HG02571 (cell line): ENCODE results near the gene PIK3AP1.
"Not testable (repeated sequence)": the region's sequence is repeated elsewhere in the genome, so short reads cannot be mapped to it uniquely, and the experiment has no call there.

Experiments
- ATAC-seq: cut with Tn5 transposase; IDR thresholded peaks from one replicate; pipeline ENCODE4 v1.9.1; 2021; ENCODE audit warnings: mild to moderate bottlenecking, moderate library complexity; ENCODE audit not compliant: unreplicated experiment

The PIK3AP1 gene

DNA sequence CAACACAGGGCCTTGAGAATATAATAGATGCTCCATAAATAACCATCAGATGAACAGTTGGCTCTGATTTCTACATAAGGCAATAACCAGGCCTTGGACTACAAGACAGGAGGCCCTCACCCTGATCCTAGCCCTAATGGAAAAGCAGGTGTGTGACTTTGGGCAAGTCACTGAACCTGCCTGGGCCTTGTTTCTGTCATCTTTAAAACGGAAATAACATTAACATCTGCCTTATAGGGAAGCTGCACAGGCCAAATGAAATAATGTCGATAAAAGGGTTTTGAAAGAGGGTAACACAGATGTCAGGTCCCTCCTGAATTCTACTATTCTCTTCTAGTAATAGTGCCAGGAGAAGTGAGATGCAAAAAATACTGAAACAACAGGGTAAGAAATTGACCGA is 20.7 kb downstream of the PIK3AP1 start:
- ATAC-seq: no peak

DNA sequence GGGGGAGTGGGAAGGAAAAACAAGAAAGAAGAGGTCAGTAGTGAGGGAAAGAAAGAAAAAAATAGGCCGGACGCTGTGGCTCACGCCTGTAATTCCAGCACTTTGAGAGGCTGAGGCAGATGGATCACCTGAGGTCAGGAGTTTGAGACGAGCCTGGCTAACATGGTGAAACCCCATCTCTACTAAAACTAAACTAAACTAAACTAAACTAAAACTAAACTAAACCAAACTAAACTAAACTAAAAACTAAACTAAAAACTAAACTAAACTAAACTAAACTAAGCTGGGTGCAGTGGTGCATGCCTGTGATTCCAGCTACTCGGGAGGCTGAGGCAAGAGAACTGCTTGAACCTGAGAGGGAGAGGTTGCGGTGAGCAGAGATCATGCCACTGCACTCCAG is 22.0 kb downstream of the PIK3AP1 start:
- ATAC-seq: not testable (repeated sequence)

DNA sequence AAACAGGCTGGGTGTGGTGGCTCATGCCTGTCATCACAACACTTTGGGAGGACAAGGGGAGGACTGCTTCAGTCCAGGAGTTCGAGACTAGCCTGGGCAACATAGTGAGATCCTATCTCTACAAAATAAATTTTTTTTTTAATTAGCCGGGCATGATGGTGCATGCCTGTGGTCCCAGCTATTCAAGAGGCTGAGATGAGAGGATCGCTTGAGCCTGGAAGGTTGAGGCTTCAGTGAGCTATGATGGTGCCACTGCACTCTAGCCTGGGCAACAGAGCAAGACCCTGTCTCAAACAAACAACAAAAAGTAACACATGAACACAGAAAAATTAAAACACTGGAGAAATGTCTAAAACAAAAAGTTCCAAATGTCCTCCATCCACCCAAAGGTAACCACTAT is 22.9 kb downstream of the PIK3AP1 start:
- no peak for ATAC-seq

DNA sequence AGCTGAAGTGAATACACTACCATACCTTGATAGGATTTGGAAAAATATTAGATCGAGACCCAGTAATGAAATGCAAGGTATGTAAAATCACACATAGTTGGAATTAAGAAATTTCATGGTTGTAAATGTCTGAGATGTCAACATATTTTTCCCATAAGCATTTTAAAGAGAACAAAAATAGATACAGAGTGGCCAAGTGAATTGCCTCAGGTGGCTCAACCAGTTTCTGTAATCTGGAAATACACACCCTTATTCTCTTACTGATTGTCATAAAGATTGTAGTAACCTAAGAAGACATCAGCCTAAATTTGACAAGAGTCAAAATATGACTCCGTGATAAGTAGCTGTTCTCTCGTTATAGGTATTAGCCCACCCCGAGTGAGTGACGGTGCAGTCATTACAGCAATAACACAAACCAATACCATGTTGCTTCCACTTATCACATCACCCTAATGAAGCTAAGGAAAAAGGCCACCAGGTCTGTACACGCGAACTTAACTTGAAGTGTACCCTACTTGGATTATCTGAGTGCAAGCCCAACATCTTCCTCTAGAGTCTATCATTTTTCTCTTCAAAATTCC is 23.4 kb downstream of the PIK3AP1 start:
- ATAC-seq: no peak

- no peak for ATAC-seq
Measured at GRCh38 chr10:96695975-96696634, 24.2 kb downstream of the PIK3AP1 start.

GRCh38 chr10:96695366-96695765 is 24.9 kb downstream of the PIK3AP1 start:
- no peak for ATAC-seq

DNA sequence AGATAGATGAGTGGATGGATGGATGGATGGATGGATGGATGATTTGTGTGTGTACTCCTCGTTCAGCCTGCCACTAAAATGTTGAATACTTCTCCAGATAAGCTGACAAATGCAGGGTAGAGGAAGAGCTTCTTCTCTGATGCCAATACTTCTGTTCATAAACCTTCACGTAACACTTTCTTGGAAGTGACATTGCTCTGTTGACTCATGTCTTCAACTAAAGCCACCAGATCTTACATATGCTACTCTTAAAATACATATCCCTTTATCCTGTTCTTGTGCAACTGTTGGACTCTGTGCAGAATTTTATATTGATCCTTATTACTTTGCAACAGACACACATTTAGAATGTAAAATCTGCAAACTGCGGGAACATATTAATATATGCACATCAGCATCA is 26.9 kb downstream of the PIK3AP1 start:
- ATAC-seq: no peak

- no peak for ATAC-seq
Measured at GRCh38 chr10:96692427-96692826, 27.9 kb downstream of the PIK3AP1 start.

DNA sequence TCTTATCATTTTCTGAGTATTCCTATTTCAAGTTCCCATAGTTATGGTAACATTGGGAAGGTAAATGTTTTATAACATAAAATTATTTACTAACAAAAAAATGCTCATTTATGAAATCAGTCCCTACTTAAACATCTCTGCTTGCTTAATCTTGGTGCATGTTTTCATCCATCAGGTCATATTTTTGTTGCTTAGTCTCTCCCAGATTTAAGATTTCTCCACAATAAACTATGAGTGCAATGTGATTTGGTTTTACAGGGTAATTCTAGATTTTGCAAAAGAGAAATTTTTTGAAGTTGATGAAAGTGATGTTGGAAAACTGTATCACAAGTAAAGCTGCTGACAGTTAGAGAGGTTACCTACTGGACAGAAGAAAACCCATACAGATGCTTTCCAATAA is 28.6 kb downstream of the PIK3AP1 start:
- no peak for ATAC-seq

- no peak for ATAC-seq
Measured at GRCh38 chr10:96690755-96691730, 29.3 kb downstream of the PIK3AP1 start.

GRCh38 chr10:96688789-96689188 is 31.5 kb downstream of the PIK3AP1 start:
- no peak for ATAC-seq

DNA sequence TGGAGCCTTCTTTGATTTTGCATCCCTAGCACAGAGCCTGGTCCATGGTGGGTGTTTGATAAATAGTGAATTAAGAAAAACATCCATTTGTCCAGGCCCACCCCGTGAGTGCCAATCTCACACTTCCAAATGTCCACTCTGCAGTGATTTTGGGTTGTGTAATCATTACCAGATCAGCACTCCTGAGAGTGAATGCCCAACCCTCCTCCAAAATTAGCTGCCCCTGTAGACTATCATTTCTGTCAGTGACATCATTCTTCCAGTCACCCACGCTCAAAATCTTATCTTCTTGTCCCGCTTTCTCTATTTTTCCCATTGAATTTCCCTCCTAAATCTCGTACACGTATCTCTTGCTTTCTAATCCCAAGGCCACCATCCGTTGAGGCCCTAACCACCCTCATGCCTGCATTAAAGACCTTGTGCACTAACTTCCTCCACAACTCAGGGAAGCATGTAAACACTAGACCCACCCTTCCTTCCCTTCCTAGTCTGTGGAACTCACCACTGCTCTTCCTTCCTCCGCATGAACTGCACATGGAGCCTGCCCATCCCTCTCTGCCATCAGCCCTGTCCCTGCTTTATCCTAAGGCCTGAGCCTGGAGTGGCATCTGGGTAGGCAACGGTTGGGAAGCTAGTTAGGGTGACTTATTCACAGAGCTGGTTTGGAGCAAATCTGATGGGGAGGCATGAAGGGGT is 32.8 kb downstream of the PIK3AP1 start:
- no peak for ATAC-seq

DNA sequence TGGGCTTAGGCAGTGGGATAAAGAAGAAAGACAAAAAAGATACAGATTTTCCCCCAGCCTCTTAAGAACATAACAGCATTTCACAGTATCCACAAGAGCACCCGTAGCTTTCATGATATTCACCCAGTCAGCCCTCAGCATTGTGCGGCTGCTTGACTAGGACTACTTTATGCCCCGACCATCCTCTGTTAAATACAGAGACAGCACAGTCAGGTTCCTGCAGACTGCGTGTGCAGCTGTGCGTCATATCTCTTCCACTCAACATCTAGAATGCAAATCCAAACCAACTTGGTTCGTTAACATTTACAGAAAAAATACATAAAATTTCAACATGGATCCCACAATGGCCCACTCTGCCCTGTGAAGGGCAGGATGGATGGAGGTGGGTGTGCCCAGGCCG is 33.8 kb downstream of the PIK3AP1 start:
- ATAC-seq: no peak

- no peak for ATAC-seq
Measured at GRCh38 chr10:96685306-96685705, 35.0 kb downstream of the PIK3AP1 start.

DNA sequence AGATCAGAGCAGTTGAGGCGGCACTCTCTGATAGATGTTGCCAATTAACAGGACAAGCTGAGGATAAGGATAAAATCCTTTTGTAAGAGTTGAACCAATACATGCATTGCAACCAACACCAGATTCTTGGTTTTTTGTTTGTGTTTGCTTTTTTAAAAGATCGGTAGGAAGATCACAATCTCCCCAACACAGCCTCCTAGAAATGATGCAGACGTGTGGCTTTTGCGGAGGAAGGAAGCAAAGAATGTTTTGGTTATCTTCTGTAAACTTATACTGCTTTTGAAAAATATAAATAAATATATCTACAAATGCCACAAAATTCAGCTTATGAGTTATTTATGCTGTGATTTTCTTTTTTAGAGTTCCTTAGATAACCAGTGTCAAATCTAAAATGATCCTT is 35.5 kb downstream of the PIK3AP1 start:
- no peak for ATAC-seq

DNA sequence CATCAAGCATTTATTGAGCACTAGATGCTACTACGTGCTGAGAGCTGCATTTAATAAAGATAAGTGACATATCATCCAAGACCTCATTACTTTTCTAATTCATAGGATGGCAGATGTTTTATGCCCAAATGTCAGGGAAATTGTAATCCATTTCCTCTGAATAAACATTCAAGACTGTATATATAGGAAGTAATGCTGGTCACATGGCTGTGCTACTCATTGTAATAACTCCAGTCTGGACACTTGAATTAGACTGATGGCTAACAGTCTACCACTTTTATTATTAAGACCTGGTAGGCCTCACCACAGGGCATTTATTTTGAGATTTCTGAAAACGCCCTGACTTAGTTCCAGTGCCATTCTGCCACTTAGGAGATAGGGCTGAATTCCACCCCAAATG is 36.6 kb downstream of the PIK3AP1 start:
- ATAC-seq: no peak

DNA sequence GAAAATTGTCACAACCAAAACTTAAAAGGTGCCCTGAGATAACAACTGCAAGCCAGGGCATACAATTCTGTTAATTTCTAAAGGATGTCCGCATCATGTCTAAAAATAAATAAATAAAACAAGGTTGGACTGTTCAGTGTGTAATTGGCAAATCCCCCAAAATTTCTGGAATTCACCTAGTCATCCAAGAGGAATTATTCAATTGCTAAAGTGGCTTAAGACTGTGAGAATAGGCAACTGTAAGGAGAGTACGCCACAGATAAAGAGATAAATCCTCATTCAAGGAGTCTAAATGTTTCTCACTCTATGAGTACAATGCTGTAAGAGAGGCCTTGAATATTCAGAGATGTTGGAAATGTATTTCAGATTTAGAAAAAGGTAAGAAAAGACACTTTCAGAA is 37.2 kb downstream of the PIK3AP1 start:
- no peak for ATAC-seq

- no peak for ATAC-seq
Measured at GRCh38 chr10:96681524-96681923, 38.8 kb downstream of the PIK3AP1 start.

DNA sequence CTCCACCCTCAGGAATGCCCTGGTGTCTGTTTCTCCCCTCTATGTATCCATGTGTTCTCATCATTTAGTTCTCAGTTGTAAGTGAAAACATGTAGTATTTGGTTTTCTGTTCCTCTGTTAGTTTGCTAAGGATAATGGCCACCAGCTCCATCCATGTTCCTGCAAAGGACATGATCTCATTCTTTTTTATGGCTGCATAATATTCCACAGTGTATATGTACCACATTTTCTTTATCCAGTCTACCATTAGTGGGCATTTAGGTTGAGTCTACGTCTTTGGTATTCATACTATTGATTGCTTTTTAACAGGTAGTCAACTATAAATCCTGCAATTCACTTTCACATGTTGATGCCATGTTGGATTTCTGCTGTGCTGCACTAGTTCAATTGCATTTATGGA is 39.9 kb downstream of the PIK3AP1 start:
- ATAC-seq: not testable (repeated sequence)

DNA sequence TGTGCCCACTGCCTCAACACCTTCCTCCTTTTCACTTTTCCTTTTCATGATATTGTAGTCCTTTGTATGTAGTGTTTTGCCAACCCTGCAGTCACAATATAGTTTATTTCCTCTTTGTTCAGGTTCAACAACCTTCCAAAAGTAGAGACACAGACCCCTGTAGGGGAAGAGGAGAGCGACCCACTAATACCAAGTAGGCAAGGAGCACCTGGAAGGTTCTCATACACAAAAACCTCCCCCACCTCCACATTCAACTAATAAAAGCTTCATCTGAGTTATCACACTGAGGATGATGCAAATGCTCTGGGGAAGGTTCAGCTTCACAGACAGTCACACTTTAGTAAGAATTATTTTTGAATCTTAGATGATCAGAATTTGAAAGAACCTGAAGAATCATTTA is 41.6 kb downstream of the PIK3AP1 start:
- no peak for ATAC-seq
